GM18873 (cell line): ENCODE results near the gene KLF2.

Source experiments
- ATAC-seq: cut with Tn5 transposase; IDR thresholded peaks from one replicate; pipeline ENCODE4 v1.9.1; 2021; ENCODE audit warnings: mild to moderate bottlenecking, moderate library complexity, moderate number of reproducible peaks; ENCODE audit not compliant: unreplicated experiment, low FRiP score

Gene KLF2

DNA sequence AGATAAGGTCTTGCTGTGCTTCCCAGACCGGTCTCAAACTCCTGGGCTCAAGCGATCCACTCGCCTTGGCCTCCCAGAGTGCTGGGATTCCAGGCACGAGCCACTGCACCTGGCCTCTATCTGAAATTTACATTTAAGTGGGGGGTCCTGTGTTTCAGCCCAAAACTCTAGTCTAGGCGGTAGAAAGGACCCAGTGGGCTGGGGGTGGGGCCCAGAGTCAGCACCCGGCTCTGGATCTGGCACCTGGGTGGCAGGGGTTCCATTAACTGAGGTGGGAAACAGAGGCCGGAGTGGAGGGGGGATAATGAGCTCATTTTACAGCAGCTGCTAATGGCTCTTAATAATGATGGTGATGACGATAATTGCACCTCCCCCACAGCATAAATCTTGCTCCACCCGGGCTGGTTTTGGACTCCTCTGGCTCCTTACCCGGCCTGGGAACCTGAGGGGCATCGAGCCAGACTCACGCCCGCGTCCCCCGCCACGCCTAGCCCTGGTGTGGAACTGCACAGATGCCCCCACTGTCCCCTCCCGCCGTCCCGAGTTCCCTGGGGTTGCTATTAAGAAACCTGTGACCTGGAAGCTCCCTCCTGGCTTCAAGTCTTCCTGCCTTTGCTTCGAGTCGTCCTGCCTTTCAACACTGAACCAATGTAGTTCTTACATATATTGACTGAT lies 17.8 kb upstream of the KLF2 start:
- ATAC-seq = no peak

DNA sequence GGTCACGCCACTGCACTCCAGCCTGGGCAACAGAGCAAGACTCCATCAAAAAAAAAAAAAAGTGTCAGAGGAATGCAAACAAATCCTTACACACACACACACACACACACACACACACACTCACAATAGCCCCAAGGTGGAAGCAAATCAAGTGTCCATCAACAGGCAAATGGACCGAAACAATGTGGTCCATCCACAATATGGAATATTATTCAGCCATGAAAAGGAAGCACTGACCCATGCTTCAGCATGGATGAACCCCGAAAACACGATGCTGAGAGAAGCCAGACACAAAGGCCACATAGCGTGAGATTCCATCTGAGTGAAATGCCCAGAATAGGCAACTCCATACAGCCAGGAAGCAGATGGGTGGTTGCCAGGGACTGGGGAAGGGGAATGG lies 16.5 kb upstream of the KLF2 start:
- no peak for ATAC-seq

DNA sequence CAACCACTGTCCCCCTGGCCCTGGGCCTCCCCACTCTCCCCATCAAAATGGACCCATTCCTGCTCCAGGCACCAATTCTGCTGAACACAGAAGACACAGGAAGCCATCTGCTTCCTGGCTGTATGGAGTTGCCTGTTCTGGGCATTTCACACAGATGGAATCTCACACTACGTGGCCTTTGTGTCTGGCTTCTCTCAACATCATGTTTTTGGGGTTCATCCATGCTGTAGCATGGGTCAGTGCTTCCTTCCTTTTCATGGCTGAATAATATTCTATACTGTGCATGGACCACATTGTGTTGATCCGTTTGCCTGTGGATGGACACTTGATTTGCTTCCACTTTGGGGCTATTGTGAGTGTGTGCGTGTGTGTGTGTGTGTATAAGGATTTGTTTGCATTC lies 15.0 kb upstream of the KLF2 start:
- no peak for ATAC-seq

DNA sequence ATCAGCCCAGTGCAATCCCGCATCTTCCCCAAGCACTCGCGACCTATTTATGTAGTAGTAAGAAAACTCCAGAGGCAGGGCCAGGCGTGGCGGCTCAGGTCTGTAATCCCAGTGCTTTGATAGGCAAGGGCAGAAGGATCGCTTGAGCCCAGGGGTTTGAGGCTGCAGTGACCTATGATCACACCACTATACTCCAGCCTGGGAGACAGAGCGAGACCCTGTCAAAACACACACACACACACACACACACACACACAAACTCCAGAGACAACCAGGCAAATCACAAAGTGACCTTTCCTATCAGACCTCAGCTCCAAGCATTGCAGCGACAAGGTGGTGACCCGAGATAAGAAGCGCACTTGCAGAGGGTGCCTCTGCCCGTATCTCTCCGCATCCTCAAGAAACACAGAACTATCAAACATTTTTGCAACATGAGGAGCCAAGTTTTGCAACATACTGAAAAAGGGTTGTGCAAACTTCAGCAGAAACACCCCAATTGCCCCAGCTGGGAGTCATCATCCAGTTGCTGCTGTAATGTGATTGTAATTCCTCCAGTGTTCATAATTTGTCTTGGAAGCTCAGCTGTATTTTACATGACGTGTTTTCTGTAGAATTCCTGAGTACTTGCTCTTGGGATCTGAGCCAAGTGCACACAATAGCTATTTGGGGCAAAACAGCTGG lies 8.7 kb upstream of the KLF2 start:
- no peak for ATAC-seq

DNA sequence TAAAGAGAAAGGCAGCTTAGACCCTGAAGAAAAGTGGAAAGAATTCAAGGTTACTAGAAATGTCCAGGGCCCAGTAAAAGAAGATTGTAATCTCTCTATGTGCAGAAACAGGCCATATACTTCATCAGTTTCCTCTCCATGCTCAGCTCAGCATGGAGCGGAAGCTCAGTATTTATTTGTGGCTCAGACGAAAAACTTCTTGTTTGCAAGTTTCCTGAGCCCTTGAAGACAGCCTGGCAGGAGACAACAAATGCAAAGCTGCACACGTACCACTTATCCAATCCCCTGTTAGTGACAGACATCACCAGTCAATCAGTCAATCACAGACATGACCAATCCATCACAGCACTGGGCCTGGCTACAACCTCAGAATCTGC lies 8.1 kb upstream of the KLF2 start:
- no peak for ATAC-seq

DNA sequence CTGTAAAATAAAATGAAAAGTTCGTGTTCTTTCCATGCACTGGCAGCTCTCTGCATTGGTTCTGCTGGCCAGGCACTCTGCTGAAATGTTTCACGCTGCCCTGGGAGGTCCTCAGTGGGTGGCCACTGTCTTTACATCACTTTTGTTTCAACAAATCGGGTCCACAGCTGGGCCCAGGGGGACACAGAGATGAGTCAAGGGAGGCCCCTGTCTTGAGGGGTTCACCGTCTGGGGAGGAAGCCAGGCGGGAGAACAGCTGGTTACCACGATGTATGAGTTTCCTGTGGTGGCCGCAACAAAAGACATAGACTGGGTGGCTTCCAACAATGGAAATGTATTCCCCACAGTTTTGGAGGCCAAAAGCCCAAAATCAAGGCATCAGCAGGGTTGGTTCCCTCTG lies 5.1 kb upstream of the KLF2 start:
- no peak for ATAC-seq

DNA sequence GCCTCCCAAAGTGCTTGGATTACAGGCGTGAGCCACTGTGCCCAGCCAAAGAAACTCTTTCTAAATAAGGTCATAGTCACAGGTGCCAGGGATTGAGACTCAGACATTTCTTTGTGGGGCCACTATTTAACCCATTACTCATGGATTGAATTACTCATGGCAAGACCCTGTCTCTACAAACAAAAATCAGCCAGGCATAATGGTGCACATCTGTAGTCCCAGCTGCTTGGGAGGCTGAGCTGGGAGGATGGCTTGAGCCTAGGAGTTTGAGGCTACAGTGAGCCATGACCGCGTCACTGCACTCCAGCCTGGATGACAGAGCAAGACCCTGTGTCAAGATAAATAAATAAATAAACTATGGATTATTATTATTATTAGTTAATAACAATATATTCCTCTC lies 3.6 kb upstream of the KLF2 start:
- ATAC-seq = no peak

DNA sequence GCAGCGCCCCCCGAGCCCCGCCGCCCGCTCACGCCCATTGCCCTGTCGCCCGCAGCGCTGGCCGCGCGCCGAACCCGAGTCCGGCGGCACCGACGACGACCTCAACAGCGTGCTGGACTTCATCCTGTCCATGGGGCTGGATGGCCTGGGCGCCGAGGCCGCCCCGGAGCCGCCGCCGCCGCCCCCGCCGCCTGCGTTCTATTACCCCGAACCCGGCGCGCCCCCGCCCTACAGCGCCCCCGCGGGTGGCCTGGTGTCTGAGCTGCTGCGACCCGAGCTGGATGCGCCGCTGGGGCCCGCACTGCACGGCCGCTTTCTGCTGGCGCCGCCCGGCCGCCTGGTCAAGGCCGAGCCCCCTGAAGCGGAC lies 518 bp downstream of the KLF2 start:
- no peak for ATAC-seq

DNA sequence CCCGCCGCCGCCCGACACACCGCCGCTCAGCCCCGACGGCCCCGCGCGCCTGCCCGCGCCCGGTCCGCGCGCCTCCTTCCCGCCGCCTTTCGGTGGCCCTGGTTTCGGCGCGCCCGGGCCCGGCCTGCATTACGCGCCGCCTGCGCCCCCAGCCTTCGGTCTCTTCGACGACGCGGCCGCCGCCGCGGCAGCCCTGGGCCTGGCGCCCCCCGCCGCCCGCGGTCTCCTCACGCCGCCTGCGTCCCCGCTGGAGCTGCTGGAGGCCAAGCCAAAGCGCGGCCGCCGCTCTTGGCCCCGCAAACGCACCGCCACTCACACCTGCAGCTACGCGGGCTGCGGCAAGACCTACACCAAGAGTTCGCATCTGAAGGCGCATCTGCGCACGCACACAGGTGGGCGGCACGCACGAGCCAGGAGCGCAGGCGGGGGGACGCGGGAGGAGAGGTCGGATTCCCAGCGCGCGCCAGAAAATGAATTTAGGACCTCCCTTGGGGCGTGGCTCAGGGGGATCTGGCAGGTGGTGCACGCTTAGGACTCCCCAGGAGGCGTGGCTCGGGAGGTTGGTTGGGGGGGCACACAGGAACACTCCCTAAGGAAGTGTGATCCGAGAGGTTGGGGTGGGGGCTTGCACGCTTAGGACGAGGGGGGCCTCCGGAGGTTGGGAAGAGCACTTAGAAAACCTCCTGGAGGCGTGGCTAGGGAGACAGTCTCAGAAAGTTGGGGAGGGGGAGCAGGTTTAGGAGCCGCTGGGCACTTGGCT lies 1.2 kb downstream of the KLF2 start:
- no peak for ATAC-seq

DNA sequence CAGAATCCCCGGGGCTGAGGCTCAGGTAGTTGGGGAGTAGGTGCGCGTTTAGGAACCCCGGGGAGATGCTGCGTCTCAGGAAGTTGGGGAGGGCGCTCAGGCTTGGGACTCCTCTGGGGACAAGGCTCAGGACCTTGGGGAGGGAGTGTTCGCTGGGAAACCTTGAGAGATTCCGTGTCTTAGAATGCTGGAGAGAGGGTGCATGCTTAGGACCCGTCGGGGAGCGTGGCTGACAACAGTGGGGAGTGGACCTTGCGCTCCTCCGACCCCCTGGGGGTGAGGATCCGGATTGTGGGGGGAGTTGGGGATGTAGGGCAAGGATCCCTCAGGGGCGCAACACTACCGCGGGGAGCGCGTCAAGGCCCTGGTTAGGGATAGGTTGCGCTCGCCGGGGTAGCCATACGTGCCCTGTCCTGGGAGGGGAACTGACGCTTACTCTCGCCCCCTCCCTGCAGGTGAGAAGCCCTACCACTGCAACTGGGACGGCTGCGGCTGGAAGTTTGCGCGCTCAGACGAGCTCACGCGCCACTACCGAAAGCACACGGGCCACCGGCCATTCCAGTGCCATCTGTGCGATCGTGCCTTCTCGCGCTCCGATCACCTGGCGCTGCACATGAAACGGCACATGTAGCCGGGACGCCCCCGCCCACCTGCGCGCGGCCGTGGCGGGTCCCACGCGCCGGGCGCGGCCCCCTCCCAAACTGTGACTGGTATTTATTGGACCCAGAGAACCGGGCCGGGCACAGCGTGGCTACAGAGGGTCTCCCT lies 2.0 kb downstream of the KLF2 start:
- no peak for ATAC-seq

DNA sequence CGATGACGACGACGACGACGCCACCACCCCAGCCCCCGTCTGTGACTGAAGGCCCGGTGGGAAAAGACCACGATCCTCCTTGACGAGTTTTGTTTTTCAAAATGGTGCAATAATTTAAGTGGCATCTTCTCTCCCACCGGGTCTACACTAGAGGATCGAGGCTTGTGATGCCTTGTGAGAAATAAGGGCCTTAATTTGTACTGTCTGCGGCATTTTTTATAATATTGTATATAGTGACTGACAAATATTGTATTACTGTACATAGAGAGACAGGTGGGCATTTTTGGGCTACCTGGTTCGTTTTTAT lies 2.5 kb downstream of the KLF2 start:
- no peak for ATAC-seq

DNA sequence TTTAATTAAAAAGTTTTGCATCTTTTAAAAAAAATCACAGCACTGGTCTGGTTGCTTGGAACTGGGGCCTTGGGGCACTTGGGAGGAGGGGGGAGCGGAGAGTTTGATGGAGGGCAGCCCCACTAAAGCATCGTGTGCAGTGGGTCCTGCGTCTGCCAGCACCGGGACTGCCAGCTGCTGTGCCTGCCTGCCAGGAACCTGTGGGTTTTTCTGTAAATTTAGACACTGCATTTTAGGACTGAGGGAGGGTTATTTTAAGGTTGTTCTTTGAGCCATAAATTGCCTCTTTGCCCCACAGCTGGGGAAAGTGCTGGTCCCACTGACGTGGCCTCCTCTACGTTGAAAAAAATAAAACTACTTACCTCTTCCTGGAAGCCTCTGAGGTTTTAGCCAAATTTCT lies 2.9 kb downstream of the KLF2 start:
- ATAC-seq = no peak

DNA sequence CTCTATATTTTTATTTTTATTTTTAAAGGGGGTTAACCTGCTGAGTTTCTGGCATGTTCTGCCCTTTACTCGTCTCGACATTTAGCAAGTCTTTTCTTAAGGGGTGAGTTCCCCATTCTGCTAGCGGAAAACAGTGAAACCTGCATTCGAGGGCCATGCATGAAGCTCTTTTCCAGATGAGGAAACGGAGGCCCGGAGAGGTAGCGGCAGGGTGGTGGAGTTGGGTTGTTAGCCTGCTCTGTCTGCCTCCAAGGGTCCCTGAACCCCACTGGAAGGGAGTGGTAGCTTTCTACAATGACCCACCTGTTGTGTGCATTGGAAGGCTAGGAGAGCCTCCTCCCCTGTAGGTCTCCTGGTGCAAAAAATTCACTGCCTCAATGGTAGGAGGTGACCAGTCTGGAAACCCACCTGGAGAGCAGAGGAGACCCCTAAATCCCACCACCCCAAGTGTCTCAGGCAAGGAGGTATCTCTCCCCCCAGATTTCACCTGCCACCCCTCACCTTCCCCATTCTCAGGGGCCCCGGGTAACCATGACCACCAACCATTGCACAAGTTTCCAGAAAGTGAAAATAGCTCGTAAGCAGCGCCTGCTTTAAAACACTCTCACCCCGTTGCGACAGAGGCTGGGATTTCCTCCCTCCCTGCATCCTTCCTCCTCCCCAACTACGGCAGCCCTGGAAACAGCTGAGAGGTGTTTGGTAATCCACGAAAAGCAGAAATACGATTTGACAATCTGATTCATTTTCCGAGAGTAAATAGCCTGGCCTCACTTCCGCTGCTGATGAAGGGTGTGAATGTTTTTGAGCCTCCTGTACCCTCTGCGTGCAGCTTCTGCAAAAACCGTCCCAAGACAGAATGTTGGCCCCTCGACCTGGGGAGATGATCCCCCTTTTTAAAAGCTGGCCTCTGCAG lies 3.5 kb downstream of the KLF2 start:
- ATAC-seq = no peak

DNA sequence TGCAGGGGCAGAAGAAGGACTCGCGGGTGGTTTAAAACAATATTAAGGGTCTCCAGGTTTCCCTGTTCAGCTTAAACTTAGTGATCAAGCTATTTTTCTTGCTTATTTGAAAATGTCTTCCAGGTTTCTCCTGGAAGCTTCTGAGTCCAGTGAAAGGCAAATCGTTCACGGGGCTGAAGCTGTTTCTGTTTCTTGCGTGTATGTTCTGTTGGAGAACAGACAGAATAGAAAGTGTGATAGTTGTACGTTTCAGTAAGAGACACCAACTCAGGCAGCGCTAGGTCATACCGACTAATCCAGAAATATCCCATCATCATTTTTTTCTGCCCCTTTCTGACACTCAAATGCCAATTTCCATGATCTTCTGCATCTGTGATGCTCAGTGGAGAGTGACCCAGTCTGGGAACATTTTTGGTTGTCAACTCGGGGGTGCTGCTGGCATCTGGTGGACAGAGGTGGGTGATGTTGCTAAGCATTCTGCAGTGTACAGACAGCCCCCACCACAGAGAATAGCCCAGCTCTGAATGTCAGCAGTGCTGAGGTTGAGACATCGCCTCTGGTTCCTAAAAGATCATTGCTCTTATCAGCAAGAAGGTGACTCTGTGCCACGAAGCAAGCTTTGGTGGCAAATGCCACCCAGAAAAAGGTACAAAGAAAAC lies 4.3 kb downstream of the KLF2 start:
- no peak for ATAC-seq

DNA sequence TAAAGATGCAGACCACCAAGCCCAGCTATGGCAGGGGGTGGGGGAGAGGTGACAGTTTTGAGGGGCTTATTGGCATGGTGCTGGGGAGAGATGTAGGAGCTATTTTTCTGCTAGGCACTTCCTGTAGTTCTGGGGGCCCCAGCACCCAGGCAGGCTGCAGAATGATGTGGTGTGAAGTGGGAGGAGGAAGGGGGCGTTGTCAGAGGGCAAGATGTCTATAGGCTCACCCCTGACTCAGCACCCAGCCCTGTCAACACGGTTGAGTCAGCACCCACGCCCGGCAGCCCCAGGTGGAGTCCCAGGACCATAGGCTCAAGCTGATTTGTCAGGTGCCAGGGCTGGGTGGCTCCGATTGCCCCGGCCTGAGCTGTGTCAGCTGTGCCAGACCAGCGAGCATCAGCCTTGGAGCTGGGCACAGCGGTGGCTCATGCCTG lies 5.8 kb downstream of the KLF2 start:
- ATAC-seq = no peak

DNA sequence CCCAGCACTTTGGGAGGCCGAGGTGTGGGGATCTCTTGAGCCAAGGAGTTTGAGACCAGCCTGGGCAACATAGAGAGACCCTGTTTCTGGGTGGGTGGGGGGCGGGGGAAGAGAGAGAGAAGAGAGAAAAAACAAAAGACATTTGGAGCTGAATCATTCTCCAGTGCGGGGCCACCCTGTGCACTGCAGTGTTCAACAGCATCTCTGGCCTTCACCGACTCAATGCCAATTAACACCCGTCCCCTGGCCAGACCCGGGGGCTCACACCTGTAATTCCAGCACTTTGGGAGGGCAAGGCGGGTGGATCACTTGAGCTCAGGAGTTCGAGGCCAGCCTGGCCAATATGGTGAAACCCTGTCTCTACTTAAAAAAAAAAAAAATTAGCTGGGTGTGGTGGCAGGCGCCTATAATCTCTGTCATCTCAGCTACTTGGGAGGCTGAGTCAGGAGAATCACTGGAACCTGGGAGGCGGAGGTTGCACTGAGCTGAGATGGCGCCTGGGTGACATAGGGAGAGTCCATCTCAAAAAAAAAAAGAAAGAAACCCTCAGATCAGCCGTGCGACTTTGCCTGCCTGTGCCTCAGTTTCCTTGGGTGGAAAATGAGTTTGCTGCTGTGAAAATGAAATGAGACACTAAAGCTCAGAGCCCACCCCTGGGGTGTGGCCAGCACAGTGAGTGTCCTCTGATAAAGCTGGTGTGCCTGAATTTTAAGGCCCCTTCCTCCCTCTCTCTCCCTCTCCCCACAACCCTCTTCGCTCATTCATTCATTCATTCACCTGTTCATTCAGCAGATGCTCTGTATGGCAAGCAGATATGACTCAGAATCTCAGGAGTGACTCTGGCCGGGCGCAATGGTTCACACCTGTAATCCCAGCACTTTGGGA lies 6.4 kb downstream of the KLF2 start:
- ATAC-seq = no peak

DNA sequence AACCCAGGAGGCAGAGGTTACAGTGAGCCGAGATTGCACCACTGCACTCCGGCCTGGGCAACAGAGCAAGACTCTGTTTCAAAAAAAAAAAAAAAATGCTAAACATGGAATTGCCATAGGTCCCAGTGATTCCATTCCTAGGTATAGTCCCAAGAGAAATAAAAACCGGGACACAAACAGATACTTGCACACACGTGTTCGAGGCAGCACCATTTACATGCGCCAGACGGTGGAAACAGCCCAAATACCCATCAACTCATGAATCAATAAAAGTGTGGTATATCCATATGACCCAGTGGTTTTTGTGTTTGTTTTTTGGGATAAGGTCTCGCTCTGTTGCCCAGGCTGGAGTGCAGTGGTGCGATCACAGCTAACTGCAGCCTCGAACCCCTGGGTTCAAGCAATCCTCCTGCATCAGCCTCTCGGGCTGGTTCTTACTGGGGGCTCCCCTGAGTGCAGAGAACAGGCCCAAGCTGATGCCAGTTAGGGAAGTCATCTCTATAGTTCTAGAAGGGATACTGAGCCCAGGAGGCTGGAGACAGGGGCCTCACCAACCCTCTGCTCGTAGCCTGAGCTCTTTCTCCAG lies 8.5 kb downstream of the KLF2 start:
- no peak for ATAC-seq

DNA sequence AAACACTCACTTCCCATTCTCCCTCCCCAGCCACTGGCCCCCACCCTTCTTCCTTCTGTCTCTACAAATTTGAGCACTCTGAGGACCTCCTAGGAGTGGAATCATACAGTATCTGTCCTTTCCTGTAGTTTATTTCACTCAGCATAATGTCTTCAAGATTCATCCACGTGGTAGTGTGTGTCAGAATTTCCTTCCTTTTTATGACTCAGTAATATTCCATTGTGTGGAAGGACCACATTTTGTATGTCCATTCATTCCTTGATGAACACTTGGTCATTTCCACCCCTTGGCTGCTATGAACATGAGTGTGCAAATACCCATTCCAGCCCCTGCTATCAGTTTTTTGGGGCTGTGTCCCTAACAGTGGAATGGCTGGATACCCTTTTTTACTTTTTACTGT lies 9.8 kb downstream of the KLF2 start:
- no peak for ATAC-seq
